RKO (cell line): ENCODE measurements around the gene ACOX2.

ENCODE experiments used
- DNase-seq: peaks from one replicate; pipeline ENCODE4 v3.0.0-alpha.2; 2016; ENCODE audit warnings: low spot score

Gene ACOX2

GRCh38 chr3:58566398-58567250 is 29.6 kb upstream of the ACOX2 start:
- no peak for DNase-seq

- no peak for DNase-seq
These were observed 28.8 kb upstream of the ACOX2 start for GRCh38 chr3:58565621-58566397.

- DNase-seq: peak; percentile 41
These were observed 27.6 kb upstream of the ACOX2 start for GRCh38 chr3:58564456-58565160.

- no peak for DNase-seq
These were observed 27.1 kb upstream of the ACOX2 start for GRCh38 chr3:58564054-58564453.

- DNase-seq: no peak
These were observed 26.5 kb upstream of the ACOX2 start for GRCh38 chr3:58563386-58564035.

GRCh38 chr3:58562498-58562897 is 25.5 kb upstream of the ACOX2 start:
- DNase-seq: no peak

GRCh38 chr3:58560771-58561311 is 23.9 kb upstream of the ACOX2 start:
- peak; percentile 15 for DNase-seq

GRCh38 chr3:58559586-58559985 is 22.6 kb upstream of the ACOX2 start:
- no peak for DNase-seq

- DNase-seq: no peak
These were observed 20.5 kb upstream of the ACOX2 start for GRCh38 chr3:58557491-58557890.

- no peak for DNase-seq
These were observed 19.8 kb upstream of the ACOX2 start for GRCh38 chr3:58556761-58557221.

GRCh38 chr3:58556001-58556400 is 19.0 kb upstream of the ACOX2 start:
- no peak for DNase-seq

GRCh38 chr3:58555203-58555602 is 18.2 kb upstream of the ACOX2 start:
- DNase-seq: no peak

GRCh38 chr3:58553003-58553402 is 16.0 kb upstream of the ACOX2 start:
- DNase-seq: no peak

- DNase-seq: no peak
These were observed 14.7 kb upstream of the ACOX2 start for GRCh38 chr3:58551636-58552180.

- no peak for DNase-seq
These were observed 7.6 kb upstream of the ACOX2 start for GRCh38 chr3:58544541-58544940.

- DNase-seq: no peak
These were observed 3.3 kb upstream of the ACOX2 start for GRCh38 chr3:58540176-58540858.

GRCh38 chr3:58539626-58540025 is 2.6 kb upstream of the ACOX2 start:
- DNase-seq: no peak

- DNase-seq: no peak
These were observed 667 bp upstream of the ACOX2 start for GRCh38 chr3:58537412-58538301.
